NCI-H128 (cell line): ENCODE measurements around the gene HOXA9.

Experiments
- DNase-seq: peaks from one replicate; lab custom pipeline; 2025; ENCODE audit not compliant: unreplicated experiment; lab: John Stamatoyannopoulos, UW

The HOXA9 gene

GRCh38 chr7:27177795-27178320, 12.5 kb upstream of the HOXA9 start:
- no peak for DNase-seq

GRCh38 chr7:27176962-27177794, 11.8 kb upstream of the HOXA9 start:
- no peak for DNase-seq

- DNase-seq: no peak
Measured at GRCh38 chr7:27176524-27176845, 11.1 kb upstream of the HOXA9 start.

- no peak for DNase-seq
Measured at GRCh38 chr7:27175626-27176523, 10.5 kb upstream of the HOXA9 start.

- no peak for DNase-seq
Measured at GRCh38 chr7:27174874-27175625, 9.7 kb upstream of the HOXA9 start.

- DNase-seq: peak; percentile 62
Measured at GRCh38 chr7:27173956-27174873, 8.9 kb upstream of the HOXA9 start, which contains the start of gene HOXA10. Gene HOXA10, minus strand, starts transcription at chr7:27174320. Its CDS starts 14 bp downstream, at chr7:27174306.

GRCh38 chr7:27173511-27173955, 8.2 kb upstream of the HOXA9 start:
- no peak for DNase-seq

GRCh38 chr7:27172823-27173510, 7.6 kb upstream of the HOXA9 start:
- DNase-seq: no peak

- no peak for DNase-seq
Measured at GRCh38 chr7:27172315-27172774, 7.0 kb upstream of the HOXA9 start.

- no peak for DNase-seq
Measured at GRCh38 chr7:27171637-27172314, 6.4 kb upstream of the HOXA9 start.

GRCh38 chr7:27171325-27171636, 5.9 kb upstream of the HOXA9 start:
- DNase-seq: no peak

GRCh38 chr7:27170426-27171324, 5.3 kb upstream of the HOXA9 start:
- no peak for DNase-seq

GRCh38 chr7:27169658-27170425, 4.5 kb upstream of the HOXA9 start:
- DNase-seq: peak; percentile 57

GRCh38 chr7:27168265-27168947, 3.1 kb upstream of the HOXA9 start:
- peak; percentile 49 for DNase-seq

- no peak for DNase-seq
Measured at GRCh38 chr7:27167916-27168264, 2.6 kb upstream of the HOXA9 start.
